Activated CD4-positive, alpha-beta T cell treated with anti-CD3 and anti-CD28 coated beads, Interleukin-2, amount 50 U/mL, for 4 hours (primary cell): ENCODE measurements around the gene BMP3.
"Not testable (repeated sequence)": the region's sequence is repeated elsewhere in the genome, so short reads cannot be mapped to it uniquely, and the experiment has no call there.

ENCODE experiments used
- DNase-seq, 2 experiments: peaks; one replicate each; pipeline ENCODE4 v3.0.0-alpha.2; 2020

The BMP3 gene, protein sequence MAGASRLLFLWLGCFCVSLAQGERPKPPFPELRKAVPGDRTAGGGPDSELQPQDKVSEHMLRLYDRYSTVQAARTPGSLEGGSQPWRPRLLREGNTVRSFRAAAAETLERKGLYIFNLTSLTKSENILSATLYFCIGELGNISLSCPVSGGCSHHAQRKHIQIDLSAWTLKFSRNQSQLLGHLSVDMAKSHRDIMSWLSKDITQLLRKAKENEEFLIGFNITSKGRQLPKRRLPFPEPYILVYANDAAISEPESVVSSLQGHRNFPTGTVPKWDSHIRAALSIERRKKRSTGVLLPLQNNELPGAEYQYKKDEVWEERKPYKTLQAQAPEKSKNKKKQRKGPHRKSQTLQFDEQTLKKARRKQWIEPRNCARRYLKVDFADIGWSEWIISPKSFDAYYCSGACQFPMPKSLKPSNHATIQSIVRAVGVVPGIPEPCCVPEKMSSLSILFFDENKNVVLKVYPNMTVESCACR

DNA sequence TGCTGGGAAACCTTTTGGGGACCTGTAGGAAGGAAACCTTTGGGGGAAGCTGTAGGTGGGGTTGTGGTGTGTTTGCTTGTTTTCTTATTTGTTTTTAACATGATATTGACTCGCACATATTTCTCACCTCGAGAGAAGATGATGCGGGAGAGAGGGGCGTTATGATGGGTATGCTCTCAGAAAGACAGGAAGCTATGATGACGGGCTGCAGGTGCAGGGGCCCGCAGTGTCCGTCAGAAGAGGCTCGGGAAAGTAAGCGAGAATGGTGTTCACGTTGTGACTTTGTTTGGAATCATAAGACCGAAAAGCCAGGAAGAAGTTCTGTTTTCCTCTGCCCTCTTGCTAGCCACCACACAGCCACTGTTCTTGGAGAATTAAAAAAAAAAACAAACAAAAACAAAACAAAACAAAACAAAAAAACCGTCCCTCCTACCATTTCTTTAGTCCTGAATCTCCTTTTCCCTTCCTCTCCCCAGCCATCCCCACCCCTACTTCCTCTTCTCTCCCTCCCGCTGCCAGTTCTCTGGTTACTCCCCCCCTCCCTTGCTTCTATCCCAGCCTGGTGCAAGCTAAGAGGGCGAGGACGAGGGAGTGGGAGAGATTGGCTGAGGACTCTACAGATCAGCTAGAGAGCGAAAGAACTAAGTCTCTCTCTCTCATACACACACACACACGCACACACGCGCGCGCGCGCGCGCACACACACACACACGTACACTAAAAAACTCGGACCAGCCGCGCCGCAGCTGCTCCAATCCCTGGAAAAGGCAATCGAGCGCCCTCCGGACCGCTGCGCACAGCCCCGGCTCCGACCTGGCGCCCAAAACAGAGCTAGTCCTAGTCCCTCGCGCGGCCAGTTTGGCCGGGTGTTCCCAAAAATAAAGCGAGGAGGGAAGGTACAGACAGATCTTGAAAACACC is at the start of gene BMP3:
TSS of gene BMP3 (plus strand) at position 648 of the 920 bp plus-strand sequence. CDS start 577 bp downstream, outside the sequence.
- DNase-seq = no peak

DNA sequence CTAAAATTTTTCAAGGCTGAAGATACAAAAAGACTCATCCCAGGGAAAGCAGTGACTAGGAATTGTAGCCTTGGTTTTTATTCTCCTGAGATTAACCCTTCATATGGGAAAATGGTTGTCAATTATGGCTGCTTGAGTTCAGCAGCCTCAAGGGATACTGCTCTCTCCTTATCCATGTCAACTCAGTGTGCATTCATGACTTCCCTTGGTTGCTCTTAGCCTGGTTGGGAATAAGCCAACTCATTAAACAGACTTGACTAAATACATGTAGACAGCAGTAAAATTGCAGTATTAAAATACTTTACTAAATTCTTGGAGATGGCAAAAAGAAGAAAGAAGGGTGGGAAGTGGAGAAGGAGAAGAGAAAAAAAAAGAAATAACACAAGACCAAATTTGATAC is 44.5 kb upstream of the BMP3 start:
- DNase-seq = no peak

DNA sequence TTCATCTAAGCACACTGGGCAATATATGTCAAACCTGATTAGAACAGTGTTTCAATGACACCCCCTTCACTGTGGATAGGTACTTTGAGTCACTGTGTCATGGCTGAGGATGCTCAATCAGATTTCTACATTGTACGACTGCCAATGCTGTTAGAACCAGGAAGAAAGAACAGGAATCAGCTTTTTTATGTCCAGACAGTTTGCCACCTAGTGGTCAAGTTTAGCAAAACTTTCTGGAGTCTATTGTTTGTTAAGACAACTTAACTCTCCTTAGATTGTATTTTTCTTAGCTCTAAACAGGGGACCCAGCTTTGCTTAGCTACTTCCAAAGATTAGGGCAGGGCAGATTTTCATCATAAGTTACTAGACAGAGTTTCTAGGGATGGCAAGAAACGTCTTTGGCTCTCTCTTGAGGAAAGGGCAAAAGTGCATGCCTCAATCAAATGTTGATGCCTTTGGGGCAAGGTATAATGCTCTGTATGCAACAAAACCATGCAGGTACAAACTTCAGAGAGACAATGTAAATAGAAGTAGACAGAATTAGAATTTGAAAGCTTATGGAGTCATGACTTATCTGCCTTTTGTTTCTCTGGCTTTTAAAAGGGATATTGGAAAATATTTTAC is 40.5 kb upstream of the BMP3 start:
- DNase-seq = no peak

DNA sequence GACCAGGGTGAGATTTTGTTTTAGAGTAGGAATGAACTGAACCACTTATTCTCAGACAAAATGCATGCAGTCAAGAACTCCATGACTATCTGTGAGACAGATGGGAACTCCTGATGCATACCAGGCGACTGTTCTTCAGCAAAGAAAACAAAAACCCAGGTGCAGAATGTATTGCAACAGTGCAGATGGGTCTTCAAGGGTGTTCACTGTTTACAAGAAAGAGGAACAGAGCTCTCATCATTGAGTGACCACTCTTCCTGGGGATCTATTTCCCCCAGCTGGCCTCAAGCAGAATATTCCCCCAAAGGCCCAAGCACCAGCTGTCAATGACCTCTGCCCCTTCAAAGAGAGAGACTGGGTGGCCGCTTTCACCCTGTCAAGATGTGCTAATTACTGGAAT is 39.7 kb upstream of the BMP3 start:
- DNase-seq = no peak

DNA sequence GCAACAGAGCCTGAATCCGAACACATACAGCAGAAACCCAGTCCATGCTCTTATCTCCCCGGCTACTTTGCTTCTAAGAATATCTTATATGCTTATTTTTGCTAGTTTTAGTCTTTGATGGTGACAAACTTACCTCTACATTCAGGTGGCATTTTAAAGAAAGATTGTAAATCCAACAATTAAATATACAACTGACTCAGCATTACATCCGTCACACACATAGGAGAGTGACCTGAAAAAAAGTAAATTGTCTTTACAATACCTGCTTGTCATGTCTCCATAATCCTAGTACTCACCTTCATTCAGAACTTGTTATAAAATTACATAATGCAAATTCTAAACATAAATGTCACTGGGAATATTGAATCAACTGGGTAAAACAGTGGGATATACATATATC is 30.6 kb upstream of the BMP3 start:
- DNase-seq = no peak

DNA sequence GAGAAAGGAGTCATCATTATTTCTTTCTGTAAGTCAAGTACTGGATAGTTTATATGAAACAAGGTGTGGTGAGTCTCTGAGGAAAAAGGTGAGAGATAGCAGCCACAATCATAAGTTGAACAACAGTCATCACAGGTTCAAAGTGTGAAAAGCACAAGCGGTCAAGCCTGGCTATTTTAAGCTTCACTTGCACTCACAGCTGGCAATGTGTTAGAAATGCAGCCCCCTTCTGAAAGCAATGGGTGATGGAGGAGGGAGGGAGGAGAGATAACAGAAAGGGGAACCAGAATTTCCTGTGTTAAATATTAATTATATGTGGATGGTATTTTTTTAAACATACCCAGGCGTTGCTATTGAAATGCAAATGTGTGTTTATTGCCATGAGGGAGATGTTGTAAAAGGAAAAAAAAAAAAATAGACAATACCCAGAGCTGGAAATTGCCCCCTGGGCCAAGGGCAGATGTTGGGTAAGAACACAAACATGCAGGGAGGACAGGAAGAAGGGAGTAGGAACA is 26.9 kb upstream of the BMP3 start:
- DNase-seq = no peak

DNA sequence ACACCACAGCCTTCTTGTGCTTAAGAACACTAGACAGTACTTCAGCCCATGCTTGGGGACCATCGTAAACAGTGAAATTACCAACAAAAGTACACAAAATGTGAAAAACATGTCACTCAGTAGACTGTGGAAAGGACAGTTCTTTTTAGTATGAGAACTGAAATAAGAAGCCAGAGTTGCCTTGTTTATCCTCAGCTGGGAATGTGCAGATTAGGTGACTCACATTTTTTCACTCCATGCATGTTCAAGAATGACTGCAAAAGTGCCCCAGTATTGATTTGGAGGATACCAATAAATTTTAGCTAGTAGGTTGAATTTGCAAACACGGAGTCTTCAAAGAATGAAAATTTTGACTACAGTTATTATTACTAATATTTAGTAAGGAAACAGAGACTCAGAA is 23.1 kb upstream of the BMP3 start:
- DNase-seq = no peak

DNA sequence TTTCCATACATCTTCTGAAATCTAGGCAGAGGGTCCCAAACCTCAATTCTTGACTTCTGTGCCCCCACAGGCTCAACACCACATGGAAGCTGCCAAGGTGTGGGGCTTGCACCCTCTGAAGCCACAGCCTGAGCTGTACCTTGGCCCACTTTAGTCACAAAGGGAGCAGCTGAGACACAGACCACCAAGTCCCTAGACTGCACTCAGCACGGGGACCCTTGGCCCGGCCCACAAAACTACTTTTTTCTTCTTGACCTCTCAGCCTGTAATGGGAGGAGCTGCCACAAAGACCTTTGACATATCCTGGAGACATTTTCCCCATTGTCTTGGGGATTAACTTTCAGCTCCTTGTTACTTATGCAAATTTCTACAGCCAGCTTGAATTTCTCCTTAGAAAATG is 13.9 kb upstream of the BMP3 start:
- not testable (repeated sequence) for DNase-seq

DNA sequence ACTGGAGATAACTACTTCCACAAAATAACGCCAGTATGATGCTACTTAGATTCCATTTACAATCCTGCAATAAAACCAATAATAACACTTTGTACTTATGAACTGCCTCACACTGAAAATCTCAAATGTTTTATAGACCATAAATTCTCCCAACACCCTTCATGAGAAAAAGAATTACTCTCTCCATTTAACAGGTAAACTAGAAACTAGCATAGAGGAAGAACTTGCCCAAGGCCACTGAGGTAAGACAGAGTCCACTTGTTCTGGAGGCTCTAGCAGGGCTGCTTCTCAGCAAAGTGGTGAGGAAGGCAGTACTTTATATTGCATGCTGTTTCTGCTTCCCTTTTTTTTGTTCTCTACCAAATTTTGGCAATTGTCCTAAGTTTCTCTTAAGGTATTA is 11.5 kb upstream of the BMP3 start:
- DNase-seq = no peak

DNA sequence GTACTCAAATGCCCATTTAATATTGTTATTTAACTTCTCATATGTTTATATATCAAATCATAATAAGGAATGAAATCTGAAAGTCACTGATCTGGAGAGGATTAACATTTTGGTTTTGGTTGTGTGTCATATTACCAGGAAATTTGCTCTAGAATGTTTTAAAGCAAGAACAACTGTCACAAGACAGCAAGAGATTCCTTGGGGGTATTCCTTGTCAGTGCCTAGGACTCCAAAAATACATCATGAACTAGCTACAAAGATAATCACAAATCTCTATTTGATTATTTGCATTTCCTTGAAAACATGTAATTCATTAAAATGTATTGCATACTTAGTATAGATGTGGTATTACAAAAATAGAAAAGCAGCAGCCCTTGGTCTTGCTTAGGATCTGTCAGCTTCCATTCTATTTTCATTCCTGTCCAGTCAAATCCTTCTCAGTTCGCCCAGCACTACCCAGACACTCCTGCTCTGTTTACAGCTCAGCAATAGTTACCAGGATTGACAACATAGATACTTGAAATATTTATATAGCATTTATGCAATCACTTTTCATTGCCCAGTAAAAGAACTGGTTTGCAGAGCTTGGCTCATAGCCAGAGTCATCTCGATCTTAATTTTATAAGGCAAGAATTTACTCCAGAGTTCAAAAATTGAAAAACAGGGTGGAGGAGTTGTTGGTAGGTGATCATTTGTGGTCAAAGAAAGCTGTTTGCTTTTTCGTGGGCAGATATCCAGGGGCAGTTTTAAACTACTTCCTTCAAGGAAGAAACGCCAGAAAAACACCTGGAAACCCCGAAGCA is 9.2 kb upstream of the BMP3 start:
- DNase-seq = no peak

DNA sequence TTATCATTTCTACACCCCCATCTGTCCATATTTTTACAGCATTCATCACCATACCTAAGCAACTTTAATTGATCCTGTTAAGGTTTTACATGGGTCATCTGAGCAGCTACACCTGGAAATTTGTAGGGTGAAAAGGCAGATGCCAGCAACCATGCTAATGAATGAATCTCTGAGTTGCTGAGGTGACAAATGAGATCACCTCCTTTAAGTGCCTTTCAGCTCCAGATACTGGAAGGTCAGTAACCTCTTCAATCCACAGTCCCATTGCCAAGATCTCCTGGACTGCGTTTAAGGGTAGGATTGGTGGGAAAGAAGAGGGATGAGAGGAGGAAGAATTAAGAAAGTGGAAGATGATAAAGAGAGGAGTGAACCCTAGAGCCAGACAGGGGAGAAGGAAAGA is 8.5 kb upstream of the BMP3 start:
- DNase-seq = no peak

DNA sequence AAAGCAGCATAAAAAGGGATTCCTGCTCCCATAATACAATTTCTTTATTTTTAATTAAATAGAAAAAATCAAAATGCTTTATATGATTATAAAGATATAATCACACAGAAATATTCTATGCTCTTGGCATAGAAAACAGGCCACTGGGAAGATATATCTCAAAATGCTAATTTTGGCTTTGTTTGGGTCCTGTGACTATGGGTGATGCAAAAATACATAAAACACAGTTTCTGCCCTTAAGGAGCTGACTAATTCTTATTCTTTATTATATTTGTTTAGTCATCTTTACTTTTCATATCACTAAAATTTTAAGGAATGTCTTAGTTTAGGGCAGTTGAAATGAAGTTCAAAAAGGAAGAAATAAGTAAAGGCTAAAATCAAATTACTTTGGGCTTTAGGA is 7.0 kb upstream of the BMP3 start:
- no peak for DNase-seq

DNA sequence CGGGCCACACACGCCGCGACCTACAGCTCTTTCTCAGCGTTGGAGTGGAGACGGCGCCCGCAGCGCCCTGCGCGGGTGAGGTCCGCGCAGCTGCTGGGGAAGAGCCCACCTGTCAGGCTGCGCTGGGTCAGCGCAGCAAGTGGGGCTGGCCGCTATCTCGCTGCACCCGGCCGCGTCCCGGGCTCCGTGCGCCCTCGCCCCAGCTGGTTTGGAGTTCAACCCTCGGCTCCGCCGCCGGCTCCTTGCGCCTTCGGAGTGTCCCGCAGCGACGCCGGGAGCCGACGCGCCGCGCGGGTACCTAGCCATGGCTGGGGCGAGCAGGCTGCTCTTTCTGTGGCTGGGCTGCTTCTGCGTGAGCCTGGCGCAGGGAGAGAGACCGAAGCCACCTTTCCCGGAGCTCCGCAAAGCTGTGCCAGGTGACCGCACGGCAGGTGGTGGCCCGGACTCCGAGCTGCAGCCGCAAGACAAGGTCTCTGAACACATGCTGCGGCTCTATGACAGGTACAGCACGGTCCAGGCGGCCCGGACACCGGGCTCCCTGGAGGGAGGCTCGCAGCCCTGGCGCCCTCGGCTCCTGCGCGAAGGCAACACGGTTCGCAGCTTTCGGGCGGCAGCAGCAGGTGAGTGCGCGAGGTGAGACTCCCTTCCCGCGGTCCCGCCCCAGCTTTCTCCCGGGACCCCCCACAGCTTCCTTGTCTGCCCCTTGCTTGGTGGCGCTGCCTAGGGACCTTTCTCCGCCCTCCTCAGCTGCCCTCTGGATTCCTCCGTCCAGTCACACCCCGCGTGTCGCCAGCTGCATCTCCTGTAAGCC is 678 bp downstream of the BMP3 start:
- DNase-seq = no peak

DNA sequence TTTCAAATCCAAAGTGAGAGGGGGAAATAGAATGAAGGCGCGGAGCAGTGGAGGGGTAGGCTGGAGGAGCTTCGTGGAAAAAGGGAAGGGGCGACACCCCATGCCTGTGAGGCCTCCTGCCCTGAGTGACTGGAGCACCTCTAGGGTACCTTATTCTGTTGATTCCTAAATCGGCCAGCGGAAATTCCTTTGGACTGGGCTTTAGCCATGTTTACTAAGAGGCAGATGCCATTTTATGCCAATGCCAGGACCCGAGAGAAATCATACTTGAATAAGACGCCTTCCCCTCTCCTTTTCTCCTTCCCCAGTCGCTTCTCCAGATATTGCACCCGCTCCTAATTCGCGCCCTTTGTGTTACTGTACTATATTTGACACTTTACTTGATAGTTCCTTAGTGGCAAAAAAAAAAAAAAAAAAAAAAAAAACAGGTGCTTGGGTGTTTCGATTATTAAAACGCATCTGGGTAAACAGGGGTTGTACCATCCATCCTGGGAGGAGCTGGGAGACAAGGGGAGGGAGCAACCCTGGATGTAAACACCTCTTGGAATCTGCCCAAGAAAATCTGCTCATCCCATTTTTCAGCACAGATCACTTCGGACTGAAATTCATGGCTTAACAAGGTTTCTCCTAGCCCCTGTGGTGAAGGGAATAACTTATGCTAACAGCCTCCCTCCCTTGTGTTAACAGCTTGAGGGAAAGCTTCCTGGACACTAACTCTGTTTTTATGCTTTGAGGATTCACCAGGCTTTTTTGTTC is 1.5 kb downstream of the BMP3 start:
- no peak for DNase-seq

DNA sequence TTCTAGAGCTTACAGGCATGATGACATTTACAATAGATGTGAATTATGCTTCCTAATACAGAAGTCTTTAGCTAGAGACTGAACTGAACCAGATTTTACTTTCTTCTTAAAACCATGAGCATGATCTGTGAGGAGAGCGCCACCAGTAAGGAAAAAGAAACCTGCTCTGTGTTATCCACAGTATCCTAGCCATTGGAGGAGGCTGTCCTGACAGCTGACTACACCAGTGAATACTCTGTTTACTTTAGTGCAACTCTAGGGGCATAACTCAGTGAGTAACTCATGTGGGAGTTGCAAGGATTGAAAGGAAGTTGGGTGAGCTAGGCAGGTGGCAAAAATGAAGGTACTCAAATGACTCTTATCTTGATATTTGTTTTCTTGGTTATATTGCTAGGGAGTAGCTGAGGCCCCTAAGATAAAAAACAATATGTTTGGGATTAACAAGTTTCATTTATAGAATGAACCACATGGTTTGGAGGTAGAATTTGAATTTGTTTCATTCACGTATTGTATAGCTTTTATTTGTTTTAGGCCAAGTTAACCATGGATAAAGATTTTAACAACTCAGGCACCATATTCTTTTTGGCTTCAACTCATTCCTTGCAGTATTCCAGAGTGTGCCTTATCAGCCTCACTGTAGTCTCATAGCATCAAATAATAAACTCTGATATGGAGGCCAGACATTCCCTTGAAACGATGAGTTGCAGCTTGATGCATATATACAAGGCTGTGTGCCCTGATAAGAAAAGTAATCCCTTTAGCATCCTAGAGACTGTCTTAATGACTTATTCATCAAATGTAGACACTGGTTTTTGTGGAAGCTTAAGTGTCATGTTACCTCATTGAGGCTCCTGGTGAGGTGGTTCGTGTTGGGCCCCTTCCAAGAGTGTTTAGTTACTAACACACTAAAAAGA is 2.5 kb downstream of the BMP3 start:
- DNase-seq = no peak

DNA sequence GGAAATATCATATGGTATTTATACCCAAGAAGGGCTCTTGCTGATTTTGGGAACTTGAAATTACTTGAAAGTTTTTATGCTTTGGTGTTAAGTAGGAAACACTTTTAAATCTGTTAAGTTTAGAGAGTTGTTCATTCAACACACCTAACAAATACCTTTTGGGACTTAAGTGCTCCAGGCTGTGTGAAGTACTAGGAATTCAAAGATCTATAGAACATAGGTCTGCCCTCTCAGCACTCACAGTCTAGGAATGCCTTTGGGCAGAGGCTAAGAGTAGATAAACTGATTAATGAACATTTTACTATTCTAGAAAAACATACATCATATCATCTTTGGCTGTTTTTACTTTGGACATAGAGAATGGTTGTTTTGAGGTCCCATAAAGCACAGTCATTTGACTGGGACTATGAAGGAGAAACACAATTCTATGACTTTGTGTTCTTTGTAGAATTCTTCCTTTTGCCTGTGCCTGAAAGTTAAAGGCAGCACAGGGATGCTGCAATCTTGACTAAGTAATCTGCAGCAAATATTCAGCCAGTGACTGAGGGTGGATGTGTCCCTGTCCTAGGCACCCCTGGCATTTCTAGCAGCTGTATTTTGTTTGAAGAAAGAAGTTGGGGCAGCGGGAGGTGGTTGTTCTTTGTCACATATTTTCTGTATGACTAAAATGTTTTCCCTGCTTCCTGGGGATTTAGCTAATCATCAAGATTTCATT is 8.3 kb downstream of the BMP3 start:
- DNase-seq = no peak

DNA sequence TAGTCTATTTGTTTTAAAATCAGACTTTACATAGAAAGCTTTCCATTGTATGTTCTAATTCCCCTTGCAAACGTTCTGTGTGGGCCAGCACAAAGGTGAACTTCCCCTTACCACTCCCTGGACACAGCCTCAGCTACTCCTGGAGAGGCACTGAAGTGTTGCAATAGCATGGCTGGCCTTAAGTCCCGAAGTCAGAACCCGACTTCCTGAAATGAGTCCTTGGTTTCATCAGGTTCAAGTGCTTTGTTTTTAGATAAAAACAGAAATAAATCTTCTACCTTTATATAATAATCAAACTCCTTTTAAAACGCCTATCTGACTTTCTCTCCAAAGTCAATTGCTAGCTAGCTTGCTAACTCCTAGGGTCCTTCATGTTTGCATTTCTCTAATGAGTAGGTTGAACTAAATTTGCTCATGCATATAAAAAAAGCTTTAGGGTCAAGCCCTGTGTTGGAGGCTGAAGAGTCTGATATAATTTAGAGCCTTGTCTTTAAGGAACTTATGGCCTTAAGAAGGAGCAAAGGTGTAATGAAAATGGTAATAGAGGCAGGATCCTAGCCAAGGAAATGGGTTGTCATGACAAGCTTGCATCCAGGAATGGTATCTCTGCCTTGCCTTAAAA is 9.0 kb downstream of the BMP3 start:
- DNase-seq = no peak

DNA sequence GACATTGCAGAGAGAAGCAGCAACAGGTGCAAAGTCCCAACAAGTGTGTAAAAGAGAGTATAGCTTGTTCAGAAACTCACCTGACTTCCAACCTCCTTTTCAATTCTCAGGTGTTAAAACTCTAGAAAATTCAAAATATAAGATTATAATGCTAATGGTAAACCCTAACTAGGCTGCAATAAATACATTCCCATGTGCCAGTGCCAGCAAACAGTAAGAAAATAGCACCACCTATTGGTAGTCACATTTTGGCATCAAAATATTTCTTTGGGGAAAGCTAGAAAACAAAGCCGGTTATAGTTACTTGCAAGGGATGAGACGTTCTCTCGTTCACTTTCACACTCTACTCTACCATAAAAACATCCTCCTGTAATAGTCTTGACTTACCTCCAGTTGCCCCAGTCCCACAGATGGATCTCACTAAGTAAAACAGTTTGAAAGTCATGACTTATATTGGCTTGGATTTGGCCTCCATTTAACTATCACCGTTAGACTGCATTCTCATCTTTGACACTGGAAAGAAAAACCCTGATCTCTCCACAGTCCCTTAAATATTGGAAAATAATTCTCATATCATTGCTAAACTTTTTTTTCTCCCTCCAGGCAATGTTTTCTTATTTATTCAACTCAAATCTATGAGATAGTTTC is 9.6 kb downstream of the BMP3 start:
- DNase-seq = no peak
